SK-N-SH (cell line): Measurements from ENCODE around the gene SYT13. TPM values are rescaled to one million over a fixed set of nuclear protein-coding genes. Genes with fewer than 3 reads are reported as not detected.

ENCODE experiments used
- CTCF ChIA-PET: fragments of 300-600, 350-600 bp; formaldehyde crosslinking; extraction: SDS; loops from one replicate; lab custom pipeline; 2021; lab: Yijun Ruan, JAX
- POLR2A ChIA-PET: fragments of 350-600 bp; sonication (Branson Sonifier 250); formaldehyde crosslinking; extraction: SDS; loops from one replicate; lab custom pipeline; 2020; ENCODE audit warnings: antibody characterized with exemption, inconsistent platforms; lab: Yijun Ruan, JAX
- DNase-seq: peaks from one replicate; pipeline ENCODE4 v3.0.0; 2012
- H2AFZ ChIP-seq: fragments of 200-600 bp; sonication (generic); 2 replicates; pipeline ENCODE4 v1.8.1; 2016; ENCODE audit warnings: antibody characterized with exemption, mild to moderate bottlenecking, low read depth
- H3F3A ChIP-seq: fragments of 200-600 bp; sonication (generic); replicated peaks from 2 replicates; pipeline ENCODE3; 2016; ENCODE audit warnings: antibody characterized with exemption, mild to moderate bottlenecking; ENCODE audit not compliant: insufficient read depth
- H3K27ac ChIP-seq, 2 experiments: fragments of 200-500 bp in 1 of 2; fragments of 200-600 bp in 1 of 2; sonication (Bioruptor generic) in 1 of 2; sonication (generic), shearing (Covaris generic) in 1 of 2; 2 replicates each; pipeline versions ENCODE4 v1.5.1 to v1.6.1; 2014 to 2016; ENCODE audit warnings: low read depth in 2 of 2, inconsistent platforms in 1 of 2, low read length in 1 of 2, mild to moderate bottlenecking in 1 of 2, mixed read lengths in 1 of 2
- H3K27me3 ChIP-seq: fragments of 200-600 bp; sonication (generic), shearing (Covaris generic); 2 replicates; pipeline ENCODE4 v1.6.1; 2016; ENCODE audit warnings: mixed run types; ENCODE audit not compliant: insufficient read depth
- H3K36me3 ChIP-seq, 2 experiments: fragments of 200-500 bp in 1 of 2; fragments of 200-600 bp in 1 of 2; sonication (Bioruptor generic) in 1 of 2; sonication (generic) in 1 of 2; replicated peaks in 1 of 2; 2 replicates each; pipeline versions ENCODE3 to v1.5.1; 2014 to 2016; ENCODE audit warnings: low read length in 1 of 2, mild to moderate bottlenecking in 1 of 2; ENCODE audit not compliant: insufficient read depth in 2 of 2, control insufficient read depth in 1 of 2
- H3K4me1 ChIP-seq, 2 experiments: fragments of 200-500 bp in 1 of 2; fragments of 200-600 bp in 1 of 2; sonication (Bioruptor generic) in 1 of 2; sonication (generic), shearing (Covaris generic) in 1 of 2; 2 replicates each; pipeline versions ENCODE4 v1.5.1 to v1.6.1; 2014 to 2016; ENCODE audit warnings: low read depth in 1 of 2, low read length in 1 of 2, mixed run types in 1 of 2; ENCODE audit not compliant: insufficient read depth in 2 of 2, control insufficient read depth in 1 of 2
- H3K4me2 ChIP-seq: fragments of 200-600 bp; sonication (generic), shearing (Covaris generic); 2 replicates; pipeline ENCODE4 v1.6.1; 2017; ENCODE audit warnings: mixed run types
- H3K4me3 ChIP-seq, 2 experiments: fragments of 200-500 bp in 1 of 2; fragments of 200-600 bp in 1 of 2; sonication (Bioruptor generic) in 1 of 2; sonication (generic), shearing (Covaris generic) in 1 of 2; 2 replicates each; pipeline versions ENCODE4 v1.5.1 to v1.8.1; 2014 to 2016; ENCODE audit warnings: low read depth in 2 of 2, inconsistent platforms in 1 of 2, low read length in 1 of 2, mild to moderate bottlenecking in 1 of 2, mixed read lengths in 1 of 2, moderate library complexity in 1 of 2
- H3K79me2 ChIP-seq: fragments of 200-600 bp; sonication (generic); 2 replicates; pipeline ENCODE4 v1.8.1; 2017; ENCODE audit warnings: mild to moderate bottlenecking; ENCODE audit not compliant: insufficient read depth
- H3K9ac ChIP-seq: fragments of 200-600 bp; sonication (generic); 2 replicates; pipeline ENCODE4 v1.6.1; 2017; ENCODE audit warnings: mixed run types
- H3K9me2 ChIP-seq: fragments of 200-600 bp; sonication (generic); 2 replicates; pipeline ENCODE4 v1.6.1; 2017; ENCODE audit warnings: mixed run types
- H3K9me3 ChIP-seq: fragments of 200-600 bp; sonication (generic); 2 replicates; pipeline ENCODE4 v1.6.1; 2017; ENCODE audit warnings: mixed run types, mild to moderate bottlenecking, moderate library complexity
- H4K20me1 ChIP-seq: fragments of 200-600 bp; sonication (generic); 2 replicates; pipeline ENCODE4 v1.6.1; 2017; ENCODE audit warnings: mild to moderate bottlenecking, mixed run types; ENCODE audit not compliant: insufficient read depth
- ELF1 ChIP-seq: IDR thresholded peaks from 2 replicates; pipeline ENCODE4 v1.4.0; 2012
- FOXJ3 ChIP-seq: sonication (generic); formaldehyde crosslinking; IDR thresholded peaks from 2 replicates; pipeline ENCODE4 v1.5.1; 2020; ENCODE audit warnings: mild to moderate bottlenecking, missing genetic modification reagents
- GABPA ChIP-seq: IDR thresholded peaks from 2 replicates; pipeline ENCODE4 v1.4.0; 2012; ENCODE audit warnings: low read depth, mild to moderate bottlenecking
- NRF1 ChIP-seq: IDR thresholded peaks from 2 replicates; pipeline ENCODE4 v1.6.1; 2012; ENCODE audit warnings: low read depth, mild to moderate bottlenecking, low read length
- RAD21 ChIP-seq: IDR thresholded peaks from 2 replicates; pipeline ENCODE4 v1.6.1; 2012; ENCODE audit warnings: mild to moderate bottlenecking, low read length
- RCOR1 ChIP-seq: fragments of 150-350 bp; IDR thresholded peaks from 2 replicates; pipeline ENCODE4 v1.6.1; 2017; ENCODE audit warnings: antibody characterized with exemption, low read length
- RXRA ChIP-seq: IDR thresholded peaks from 2 replicates; pipeline ENCODE4 v1.4.0; 2012; ENCODE audit warnings: low read depth, mild to moderate bottlenecking, borderline replicate concordance
- TAF1 ChIP-seq: IDR thresholded peaks from 2 replicates; pipeline ENCODE4 v1.6.1; 2012; ENCODE audit warnings: low read depth, mild to moderate bottlenecking, low read length, moderate library complexity, borderline replicate concordance
- YY1 ChIP-seq: IDR thresholded peaks from 2 replicates; pipeline ENCODE4 v1.4.0; 2012; ENCODE audit warnings: low read depth, mild to moderate bottlenecking
- WGBS: methylation state at CpG from one replicate; pipeline ENCODE4 v1.1.6; 2017; ENCODE audit warnings: low lambda C conversion rate; 5-methylcytosine and 5-hydroxymethylcytosine counted together
- polyA plus RNA-seq, 3 experiments: library from polyadenylated mRNA; depleted of rRNA; stranded (reverse); fragments of >200 nt; gene quantifications; 2 replicates each; pipeline ENCODE4 v1.2.3, GENCODE V29; 2012
- TF ChIP-seq, protein P1 (sequence below): IDR thresholded peaks from 2 replicates; pipeline ENCODE4 v1.6.1; 2012; ENCODE audit warnings: mild to moderate bottlenecking, low read depth, low read length, moderate library complexity
- TF ChIP-seq, protein P2 (sequence below): IDR thresholded peaks from 2 replicates; pipeline ENCODE4 v1.4.0; 2012; ENCODE audit warnings: low read depth, borderline replicate concordance

Gene SYT13
- polyA plus RNA-seq, 1 of the 3 experiments (the other 2 are of a cell fraction), result not detected

DNA sequence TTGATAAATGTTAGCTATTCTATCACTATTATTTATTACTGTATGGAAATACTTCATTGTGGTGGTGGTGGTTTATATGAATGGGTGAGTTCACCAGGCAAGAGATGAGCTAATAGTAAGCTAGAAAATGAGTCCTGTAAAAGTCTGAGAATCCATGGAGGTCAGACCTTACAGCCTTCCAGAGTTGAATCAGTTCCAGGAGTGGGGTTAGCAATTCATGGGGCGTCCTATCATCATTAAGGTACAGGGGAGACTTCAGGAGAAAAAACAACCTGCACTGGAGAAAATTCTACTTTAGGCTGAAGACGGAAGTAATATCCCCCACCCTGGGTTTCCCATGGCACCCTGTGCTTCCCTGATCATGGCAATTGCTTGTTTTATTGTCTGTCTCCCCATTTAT, 6.5 kb downstream of the SYT13 start:
- no peaks in the 10 kb centered on the region for H3K9me2 ChIP-seq
- H4K20me1 ChIP-seq, result no peaks in the 10 kb centered on the region
- ChIA-PET POLR2A (no interaction called here), CTCF (interaction anchor here (1.1 to 1.6 kb wide), 3 partner anchors 27 to 169 kb away, joined by 3 to 6 read pairs (median 5); no protein-coding TSS in a partner anchor)
- H3K4me2 ChIP-seq, result no peak overlapping the region
- no peak overlapping the region for H2AFZ ChIP-seq
- TF ChIP-seq, protein P1, sequence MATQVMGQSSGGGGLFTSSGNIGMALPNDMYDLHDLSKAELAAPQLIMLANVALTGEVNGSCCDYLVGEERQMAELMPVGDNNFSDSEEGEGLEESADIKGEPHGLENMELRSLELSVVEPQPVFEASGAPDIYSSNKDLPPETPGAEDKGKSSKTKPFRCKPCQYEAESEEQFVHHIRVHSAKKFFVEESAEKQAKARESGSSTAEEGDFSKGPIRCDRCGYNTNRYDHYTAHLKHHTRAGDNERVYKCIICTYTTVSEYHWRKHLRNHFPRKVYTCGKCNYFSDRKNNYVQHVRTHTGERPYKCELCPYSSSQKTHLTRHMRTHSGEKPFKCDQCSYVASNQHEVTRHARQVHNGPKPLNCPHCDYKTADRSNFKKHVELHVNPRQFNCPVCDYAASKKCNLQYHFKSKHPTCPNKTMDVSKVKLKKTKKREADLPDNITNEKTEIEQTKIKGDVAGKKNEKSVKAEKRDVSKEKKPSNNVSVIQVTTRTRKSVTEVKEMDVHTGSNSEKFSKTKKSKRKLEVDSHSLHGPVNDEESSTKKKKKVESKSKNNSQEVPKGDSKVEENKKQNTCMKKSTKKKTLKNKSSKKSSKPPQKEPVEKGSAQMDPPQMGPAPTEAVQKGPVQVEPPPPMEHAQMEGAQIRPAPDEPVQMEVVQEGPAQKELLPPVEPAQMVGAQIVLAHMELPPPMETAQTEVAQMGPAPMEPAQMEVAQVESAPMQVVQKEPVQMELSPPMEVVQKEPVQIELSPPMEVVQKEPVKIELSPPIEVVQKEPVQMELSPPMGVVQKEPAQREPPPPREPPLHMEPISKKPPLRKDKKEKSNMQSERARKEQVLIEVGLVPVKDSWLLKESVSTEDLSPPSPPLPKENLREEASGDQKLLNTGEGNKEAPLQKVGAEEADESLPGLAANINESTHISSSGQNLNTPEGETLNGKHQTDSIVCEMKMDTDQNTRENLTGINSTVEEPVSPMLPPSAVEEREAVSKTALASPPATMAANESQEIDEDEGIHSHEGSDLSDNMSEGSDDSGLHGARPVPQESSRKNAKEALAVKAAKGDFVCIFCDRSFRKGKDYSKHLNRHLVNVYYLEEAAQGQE, result no peak
- no peak for TF ChIP-seq TAF1
- no peak for TF ChIP-seq NRF1
- H3F3A ChIP-seq, result no peaks in the 10 kb centered on the region
- no peak overlapping the region for H3K27ac ChIP-seq
- H3K4me1 ChIP-seq, result no peaks in the 10 kb centered on the region; a peak in 1 of 4 replicates
- H3K9ac ChIP-seq, result no peak overlapping the region
- no peaks in the 10 kb centered on the region for H3K79me2 ChIP-seq
- H3K27me3 ChIP-seq, result peaks cover 29% of the 10 kb centered on the region
- no peaks in the 10 kb centered on the region for H3K9me3 ChIP-seq
- WGBS, result 31% methylated on average over 2 of the region's 2 CpGs
- no peak overlapping the region for H3K4me3 ChIP-seq
- H3K36me3 ChIP-seq, result no peaks in the 10 kb centered on the region
- DNase-seq, result no peak

DNA sequence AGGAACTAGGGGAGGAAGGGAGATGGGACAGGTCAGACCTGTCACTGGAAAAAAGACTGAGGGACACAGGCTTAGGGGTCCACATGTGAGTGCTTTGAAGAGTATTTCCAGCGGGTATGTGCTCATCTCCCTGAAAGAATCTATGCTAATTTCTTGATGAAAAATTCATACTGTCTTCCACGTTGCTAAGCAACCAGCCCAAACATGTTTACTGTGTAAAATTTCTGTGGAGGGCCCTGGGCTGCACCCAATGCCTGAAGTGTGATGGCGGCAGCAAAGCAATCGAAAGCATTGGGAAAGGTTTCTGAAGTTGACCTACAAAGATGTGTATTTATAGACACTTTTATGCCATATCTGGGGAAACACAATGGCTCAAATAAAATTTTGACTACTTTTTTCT, 7.4 kb downstream of the SYT13 start:
- Histone ChIP-seq H3K9me3 (no peaks in the 10 kb centered on the region), H3K79me2 (no peaks in the 10 kb centered on the region), H3K27ac (no peak overlapping the region), H3K9me2 (no peaks in the 10 kb centered on the region), H3F3A (no peaks in the 10 kb centered on the region), H3K27me3 (peaks cover 19% of the 10 kb centered on the region), H4K20me1 (no peaks in the 10 kb centered on the region), H3K9ac (no peak overlapping the region), H3K36me3 (no peaks in the 10 kb centered on the region), H2AFZ (no peak overlapping the region), H3K4me1 (no peaks in the 10 kb centered on the region; a peak in 1 of 4 replicates), H3K4me2 (no peak overlapping the region), H3K4me3 (no peak overlapping the region)
- ChIA-PET CTCF (interaction anchor here (1.1 to 1.6 kb wide), 2 partner anchors 45 to 168 kb away, joined by 5 to 6 read pairs; no protein-coding TSS in a partner anchor), POLR2A (no interaction called here)
- WGBS, result 41% methylated on average over 4 of the region's 4 CpGs
- no peak for TF ChIP-seq RAD21
- TF ChIP-seq YY1, result no peak
- no peak for TF ChIP-seq RCOR1
- no peak for DNase-seq

GRCh38 chr11:45275828-45276227, 10.3 kb downstream of the SYT13 start:
- DNase-seq, result no peak
- CTCF ChIA-PET, result interaction anchor here (1.1 to 2.7 kb wide), 3 partner anchors 42 to 173 kb away, joined by 3 to 10 read pairs (median 4); no protein-coding TSS in a partner anchor
- Histone ChIP-seq H2AFZ (no peak overlapping the region), H3K79me2 (no peaks in the 10 kb centered on the region), H3K36me3 (no peaks in the 10 kb centered on the region), H3K9ac (no peak overlapping the region), H4K20me1 (no peaks in the 10 kb centered on the region), H3K9me3 (no peaks in the 10 kb centered on the region), H3F3A (no peaks in the 10 kb centered on the region), H3K4me2 (no peak overlapping the region), H3K27me3 (peaks cover 6% of the 10 kb centered on the region; the same call in 1 of the 2 replicates), H3K9me2 (no peaks in the 10 kb centered on the region), H3K4me1 (no peaks in the 10 kb centered on the region; a peak in 1 of 4 replicates), H3K27ac (no peak overlapping the region), H3K4me3 (no peak overlapping the region)
- WGBS, result 41% methylated on average over 4 of the region's 4 CpGs
- POLR2A ChIA-PET, result no interaction called here
- TF ChIP-seq ELF1 (no peak), RXRA (no peak), GABPA (no peak), FOXJ3 (CRISPR knock-in tag) (no peak)
- TF ChIP-seq, protein P2, sequence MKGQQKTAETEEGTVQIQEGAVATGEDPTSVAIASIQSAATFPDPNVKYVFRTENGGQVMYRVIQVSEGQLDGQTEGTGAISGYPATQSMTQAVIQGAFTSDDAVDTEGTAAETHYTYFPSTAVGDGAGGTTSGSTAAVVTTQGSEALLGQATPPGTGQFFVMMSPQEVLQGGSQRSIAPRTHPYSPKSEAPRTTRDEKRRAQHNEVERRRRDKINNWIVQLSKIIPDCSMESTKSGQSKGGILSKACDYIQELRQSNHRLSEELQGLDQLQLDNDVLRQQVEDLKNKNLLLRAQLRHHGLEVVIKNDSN, result no peak
